H4 (cell line): ENCODE measurements around the gene HNF4A. TPM values are rescaled to one million over a fixed set of nuclear protein-coding genes. Genes with fewer than 3 reads are reported as not detected.

ENCODE experiments used
- DNase-seq: peaks from one replicate; pipeline ENCODE4 v3.0.0-alpha.2; 2015; ENCODE audit warnings: low spot score
- total RNA-seq: library from RNA; depleted of rRNA; stranded (reverse); fragments of >200 nt; shearing (Covaris generic); gene quantifications from 2 replicates; pipeline ENCODE4 v1.2.3, GENCODE V29; 2014

The HNF4A gene
- total RNA-seq, 1 experiment from 2014 or later: not detected

DNA sequence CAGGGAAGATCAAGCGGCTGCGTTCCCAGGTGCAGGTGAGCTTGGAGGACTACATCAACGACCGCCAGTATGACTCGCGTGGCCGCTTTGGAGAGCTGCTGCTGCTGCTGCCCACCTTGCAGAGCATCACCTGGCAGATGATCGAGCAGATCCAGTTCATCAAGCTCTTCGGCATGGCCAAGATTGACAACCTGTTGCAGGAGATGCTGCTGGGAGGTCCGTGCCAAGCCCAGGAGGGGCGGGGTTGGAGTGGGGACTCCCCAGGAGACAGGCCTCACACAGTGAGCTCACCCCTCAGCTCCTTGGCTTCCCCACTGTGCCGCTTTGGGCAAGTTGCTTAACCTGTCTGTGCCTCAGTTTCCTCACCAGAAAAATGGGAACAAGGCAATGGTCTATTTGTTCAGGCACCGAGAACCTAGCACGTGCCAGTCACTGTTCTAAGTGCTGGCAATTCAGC, 68.6 kb downstream of the HNF4A start:
- DNase-seq: no peak

DNA sequence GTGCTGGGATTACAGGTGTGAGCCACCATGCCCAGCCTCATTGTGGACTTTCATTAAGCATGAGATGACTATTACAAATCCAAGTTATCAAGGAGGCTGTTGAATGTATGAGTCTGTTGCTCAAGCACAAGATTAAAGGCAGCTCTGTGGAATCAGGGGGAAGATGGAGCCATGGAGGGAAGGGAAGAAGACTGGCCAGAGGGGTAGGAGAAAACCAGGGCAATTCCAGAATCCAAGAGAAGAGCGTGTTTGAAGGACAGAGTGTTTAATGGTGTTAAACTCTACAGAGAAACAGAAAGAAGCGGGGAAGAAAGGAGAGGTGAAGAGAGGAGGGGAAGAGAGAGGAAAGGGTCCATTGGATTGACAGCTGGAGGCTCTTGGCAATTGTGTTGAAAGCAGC, 70.4 kb downstream of the HNF4A start:
- no peak for DNase-seq

DNA sequence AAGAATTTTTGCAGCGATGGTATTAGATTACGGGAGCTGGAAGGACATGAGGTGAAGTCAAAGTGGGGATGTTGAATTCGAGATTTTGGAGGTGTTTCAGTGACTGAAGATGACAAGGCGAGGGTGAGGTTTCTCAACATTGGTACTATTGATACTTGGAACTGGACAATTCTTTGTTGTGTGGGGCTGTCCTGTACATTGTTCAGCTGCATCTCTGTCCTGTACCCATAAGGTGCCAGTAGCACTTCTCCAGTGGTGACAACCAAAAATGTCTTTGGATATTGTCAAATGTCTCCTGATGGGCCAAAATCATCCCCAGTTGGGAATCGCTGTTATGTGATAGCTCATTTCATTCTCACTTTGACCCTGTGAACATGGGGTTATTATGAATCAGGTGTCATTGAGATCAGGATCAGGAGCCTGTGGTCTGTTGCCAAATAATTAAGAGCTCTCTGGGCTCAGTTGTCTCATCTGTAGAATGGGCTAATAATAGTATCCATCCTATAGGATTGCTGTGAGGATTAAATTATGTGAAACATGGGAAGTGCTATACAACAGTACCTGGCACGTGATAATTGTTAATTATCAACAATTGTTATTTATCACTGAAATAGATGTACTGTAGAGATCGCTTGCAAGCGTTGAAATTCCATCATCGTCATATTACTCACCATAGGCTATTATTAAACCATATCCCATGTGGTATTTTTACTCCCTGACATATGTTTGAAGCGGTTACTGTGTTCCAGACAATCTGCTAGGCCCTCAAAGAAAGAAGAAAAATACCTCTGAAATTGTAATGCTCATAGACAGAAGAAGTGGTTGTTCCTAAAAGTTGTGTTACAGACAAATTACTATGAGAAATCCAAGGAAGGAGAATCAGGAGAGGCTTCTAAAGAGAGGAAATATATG, 71.6 kb downstream of the HNF4A start:
- DNase-seq: no peak

- DNase-seq: no peak
Measured at GRCh38 chr20:44427804-44428173, 72.3 kb downstream of the HNF4A start.

GRCh38 chr20:44428174-44429016, 72.9 kb downstream of the HNF4A start:
- no peak for DNase-seq

GRCh38 chr20:44429017-44429339, 73.5 kb downstream of the HNF4A start:
- DNase-seq: no peak

- no peak for DNase-seq
Measured at GRCh38 chr20:44429419-44430269, 74.1 kb downstream of the HNF4A start.

GRCh38 chr20:44430270-44431065, 75.0 kb downstream of the HNF4A start:
- no peak for DNase-seq

DNA sequence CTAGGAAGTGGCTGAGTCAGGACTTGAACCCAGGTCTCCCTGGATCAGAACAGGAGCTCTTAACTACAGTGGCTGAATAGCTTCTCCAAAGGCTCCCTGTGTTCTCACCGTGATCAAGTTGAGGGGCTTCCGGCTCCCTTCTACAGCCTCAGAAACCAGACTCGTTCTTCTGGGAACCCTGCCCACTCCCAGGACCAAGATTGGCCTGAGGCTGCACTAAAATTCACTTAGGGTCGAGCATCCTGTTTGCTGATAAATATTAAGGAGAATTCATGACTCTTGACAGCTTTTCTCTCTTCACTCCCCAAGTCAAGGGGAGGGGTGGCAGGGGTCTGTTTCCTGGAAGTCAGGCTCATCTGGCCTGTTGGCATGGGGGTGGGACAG, 75.6 kb downstream of the HNF4A start:
- DNase-seq: no peak

DNA sequence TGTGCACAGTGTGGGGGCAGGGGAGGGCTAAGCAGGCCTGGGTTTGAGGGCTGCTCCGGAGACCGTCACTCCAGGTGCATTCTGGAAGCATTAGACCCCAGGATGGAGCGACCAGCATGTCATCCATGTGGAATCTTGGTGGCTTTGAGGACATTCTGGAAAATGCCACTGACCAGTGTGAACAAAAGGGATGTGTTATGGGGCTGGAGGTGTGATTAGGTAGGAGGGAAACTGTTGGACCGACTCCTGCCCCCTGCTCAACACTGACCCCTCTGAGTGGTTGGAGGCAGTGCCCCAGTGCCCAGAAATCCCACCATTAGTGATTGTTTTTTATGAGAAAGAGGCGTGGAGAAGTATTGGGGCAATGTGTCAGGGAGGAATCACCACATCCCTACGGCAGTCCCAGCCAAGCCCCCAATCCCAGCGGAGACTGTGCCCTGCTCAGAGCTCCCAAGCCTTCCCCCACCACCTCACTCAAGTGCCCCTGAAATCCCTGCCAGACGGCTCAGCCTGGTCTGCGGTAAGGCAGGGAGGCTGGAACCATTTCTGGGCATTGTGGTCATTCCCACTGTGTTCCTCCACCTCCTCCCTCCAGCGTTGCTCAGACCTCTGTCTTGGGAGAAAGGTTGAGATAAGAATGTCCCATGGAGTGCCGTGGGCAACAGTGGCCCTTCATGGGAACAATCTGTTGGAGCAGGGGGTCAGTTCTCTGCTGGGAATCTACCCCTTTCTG, 76.2 kb downstream of the HNF4A start:
- no peak for DNase-seq

- no peak for DNase-seq
Measured at GRCh38 chr20:44432618-44433577, 77.4 kb downstream of the HNF4A start.

- DNase-seq: no peak
Measured at GRCh38 chr20:44433751-44434538, 78.4 kb downstream of the HNF4A start.

- no peak for DNase-seq
Measured at GRCh38 chr20:44435630-44436335, 80.3 kb downstream of the HNF4A start.

GRCh38 chr20:44436393-44436792, 80.9 kb downstream of the HNF4A start:
- DNase-seq: no peak

DNA sequence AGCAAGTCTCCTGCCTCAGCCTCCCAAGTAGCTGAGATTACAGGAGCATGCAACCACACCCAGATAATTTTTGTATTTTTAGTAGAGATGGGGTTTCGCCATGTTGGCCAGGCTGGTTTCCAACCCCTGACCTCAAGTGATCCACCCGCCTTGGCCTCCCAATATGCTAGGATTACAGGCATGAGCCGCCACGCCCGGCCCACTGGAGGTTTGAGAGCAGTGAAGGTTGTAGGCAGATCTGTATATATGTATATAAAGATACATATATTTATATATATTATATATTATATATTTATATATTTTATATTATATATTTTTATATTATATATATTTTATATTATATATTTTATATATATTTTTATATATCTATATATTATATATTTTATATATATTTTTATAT, 82.0 kb downstream of the HNF4A start:
- no peak for DNase-seq

DNA sequence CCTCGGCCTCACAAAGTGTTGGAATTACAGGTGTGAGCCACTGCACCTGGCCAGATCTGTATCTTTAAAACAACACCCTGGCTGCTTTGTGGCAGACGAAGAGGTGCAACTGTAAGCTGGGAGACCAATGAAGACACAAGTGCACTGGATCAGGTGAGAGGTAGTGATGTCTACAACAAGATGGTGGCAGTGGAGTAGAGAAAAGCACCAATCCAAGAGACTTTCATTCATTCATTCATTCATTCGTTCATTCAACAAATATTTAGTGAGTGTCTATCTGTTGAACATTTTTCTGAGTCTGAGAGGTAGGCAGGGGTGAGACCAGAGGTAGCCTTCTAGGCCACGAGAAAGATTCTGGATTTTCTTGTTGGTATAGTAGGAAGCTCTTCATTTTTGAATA, 83.3 kb downstream of the HNF4A start:
- DNase-seq: no peak

GRCh38 chr20:44439318-44439717, 83.8 kb downstream of the HNF4A start:
- DNase-seq: no peak
